Stimulated activated CD8-positive, alpha-beta memory T cell treated with anti-CD3 and anti-CD28 coated beads, Interleukin-15, amount 100 ng/mL, for 48 hours (primary cell): Measurements from ENCODE around the gene MTHFSD.
"Not testable (repeated sequence)": the region's sequence is repeated elsewhere in the genome, so short reads cannot be mapped to it uniquely, and the experiment has no call there.

ENCODE experiments used
- DNase-seq, 2 donors: peaks; one replicate each; pipeline ENCODE4 v3.0.0-alpha.2; 2020; ENCODE audit warnings: low read depth in 2 of 2

The MTHFSD gene

GRCh38 chr16:86554917-86555703 lies at the start of gene MTHFSD:
MTHFSD (minus strand) TSS chr16:86555235; CDS start chr16:86555184, 51 bp downstream.
- DNase-seq: peak; percentile 90

GRCh38 chr16:86604436-86605193 lies 49.6 kb upstream of the MTHFSD start:
- peak in 1 of 2 donors; percentile 4 for DNase-seq

- DNase-seq: no peak
These were observed 47.5 kb upstream of the MTHFSD start for GRCh38 chr16:86602521-86602920.

GRCh38 chr16:86601356-86601755 lies 46.3 kb upstream of the MTHFSD start:
- no peak for DNase-seq

- DNase-seq: no peak
These were observed 43.9 kb upstream of the MTHFSD start for GRCh38 chr16:86598607-86599565.

- no peak for DNase-seq
These were observed 43.0 kb upstream of the MTHFSD start for GRCh38 chr16:86597880-86598606.

- DNase-seq: no peak
These were observed 42.3 kb upstream of the MTHFSD start for GRCh38 chr16:86597126-86597879.

- no peak for DNase-seq
These were observed 41.1 kb upstream of the MTHFSD start for GRCh38 chr16:86595983-86596605.

- DNase-seq: no peak
These were observed 39.7 kb upstream of the MTHFSD start for GRCh38 chr16:86594721-86595120.

GRCh38 chr16:86593913-86594620 lies 39.0 kb upstream of the MTHFSD start:
- DNase-seq: no peak

GRCh38 chr16:86591270-86591669 lies 36.2 kb upstream of the MTHFSD start:
- DNase-seq: no peak

GRCh38 chr16:86590501-86591144 lies 35.6 kb upstream of the MTHFSD start:
- DNase-seq: no peak

- not testable (repeated sequence) for DNase-seq
These were observed 32.9 kb upstream of the MTHFSD start for GRCh38 chr16:86587955-86588354.

GRCh38 chr16:86587487-86587886 lies 32.5 kb upstream of the MTHFSD start:
- no peak for DNase-seq

- DNase-seq: no peak
These were observed 31.0 kb upstream of the MTHFSD start for GRCh38 chr16:86585821-86586611.

GRCh38 chr16:86584726-86585721 lies 30.0 kb upstream of the MTHFSD start:
- DNase-seq: no peak
